Fibroblast of skin of abdomen (primary cell): Measurements from ENCODE around the gene DYNLRB1.
"Not testable (repeated sequence)": the region's sequence is repeated elsewhere in the genome, so short reads cannot be mapped to it uniquely, and the experiment has no call there.

Experiments
- DNase-seq: peaks from one replicate; pipeline ENCODE4 v3.0.0-alpha.2; 2013

The DYNLRB1 gene

GRCh38 chr20:34512266-34512954 is 3.8 kb upstream of the DYNLRB1 start:
- no peak for DNase-seq

- DNase-seq, result no peak
These were observed 3.2 kb upstream of the DYNLRB1 start for GRCh38 chr20:34512955-34513419.

GRCh38 chr20:34514034-34514433 is 2.2 kb upstream of the DYNLRB1 start:
- not testable (repeated sequence) for DNase-seq

- peak; percentile 5 for DNase-seq
These were observed 1.2 kb upstream of the DYNLRB1 start for GRCh38 chr20:34514897-34515483.

GRCh38 chr20:34515484-34516246 is 557 bp upstream of the DYNLRB1 start:
- peak; percentile 37 for DNase-seq

- DNase-seq, result peak; percentile 1
These were observed 888 bp downstream of the DYNLRB1 start for GRCh38 chr20:34517114-34517505.

- not testable (repeated sequence) for DNase-seq
These were observed 2.6 kb downstream of the DYNLRB1 start for GRCh38 chr20:34518863-34519262.

GRCh38 chr20:34519841-34520240 is 3.6 kb downstream of the DYNLRB1 start:
- DNase-seq, result not testable (repeated sequence)

- peak; percentile 57 for DNase-seq
These were observed 7.0 kb downstream of the DYNLRB1 start for GRCh38 chr20:34522969-34523871.

GRCh38 chr20:34524426-34524825 is 8.2 kb downstream of the DYNLRB1 start:
- no peak for DNase-seq

GRCh38 chr20:34525342-34525708 is 9.1 kb downstream of the DYNLRB1 start:
- DNase-seq, result no peak

- DNase-seq, result peak; percentile 92
These were observed 9.6 kb downstream of the DYNLRB1 start for GRCh38 chr20:34525709-34526416.

GRCh38 chr20:34526466-34526865 is 10.2 kb downstream of the DYNLRB1 start:
- no peak for DNase-seq

- DNase-seq, result no peak
These were observed 10.8 kb downstream of the DYNLRB1 start for GRCh38 chr20:34527016-34527415.

- DNase-seq, result no peak
These were observed 12.7 kb downstream of the DYNLRB1 start for GRCh38 chr20:34528921-34529297.

- DNase-seq, result no peak
These were observed 13.5 kb downstream of the DYNLRB1 start for GRCh38 chr20:34529742-34530141.

- DNase-seq, result no peak
These were observed 14.1 kb downstream of the DYNLRB1 start for GRCh38 chr20:34530342-34530741.

GRCh38 chr20:34531608-34532265 is 15.5 kb downstream of the DYNLRB1 start:
- no peak for DNase-seq

- DNase-seq, result no peak
These were observed 16.1 kb downstream of the DYNLRB1 start for GRCh38 chr20:34532320-34532719.

GRCh38 chr20:34532756-34533155 is 16.5 kb downstream of the DYNLRB1 start:
- no peak for DNase-seq
